Epidermal melanocyte (primary cell): Measurements from ENCODE around the gene LAMTOR5.
A peak's percentile ranks its signal among the peaks of the same experiment; 100 is the strongest.
"Not testable (repeated sequence)": the region's sequence is repeated elsewhere in the genome, so short reads cannot be mapped to it uniquely, and the experiment has no call there.

Source experiments
- DNase-seq: peaks from one replicate; pipeline ENCODE4 v3.0.0; 2011; ENCODE audit warnings: low spot score; ENCODE audit not compliant: insufficient read length

Gene LAMTOR5

DNA sequence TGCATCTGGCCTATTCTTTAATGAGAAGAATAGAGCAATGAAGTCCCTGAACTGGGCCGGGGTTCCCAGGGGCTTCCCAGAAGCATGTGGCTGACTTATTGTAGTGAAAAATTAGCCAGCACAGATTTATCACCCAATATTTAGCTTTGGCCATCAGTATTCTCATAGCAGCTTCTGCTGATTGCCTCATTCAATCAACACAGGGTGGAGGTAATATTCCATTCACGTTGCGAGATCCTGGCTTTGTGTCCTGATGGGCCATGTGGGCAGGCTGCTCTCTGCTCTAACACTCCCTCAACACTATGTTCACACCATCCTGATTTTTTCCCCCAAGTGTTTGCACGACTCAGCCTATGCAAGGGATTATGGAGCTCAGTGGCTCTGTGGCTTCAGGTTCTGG, 21.5 kb upstream of the LAMTOR5 start:
- no peak for DNase-seq

DNA sequence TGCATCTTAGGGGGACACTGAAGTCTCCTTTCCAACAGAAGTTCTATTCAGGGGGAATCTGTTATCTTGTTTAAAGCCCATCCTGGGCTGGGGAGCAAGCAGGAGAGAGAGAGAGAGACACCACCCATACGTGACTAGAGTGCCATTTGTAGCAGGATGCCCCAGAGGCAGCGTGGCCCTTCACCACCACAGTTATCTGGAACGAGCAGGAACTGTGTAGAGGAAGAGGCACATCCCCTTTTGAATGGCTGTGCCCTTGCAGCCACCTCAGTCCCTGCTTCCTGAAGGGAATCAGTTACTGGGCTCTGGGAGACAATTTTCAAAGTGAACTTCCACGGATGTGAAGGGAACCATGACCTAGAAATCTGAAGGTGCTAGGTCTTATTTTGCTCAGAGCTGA, 19.4 kb upstream of the LAMTOR5 start:
- no peak for DNase-seq

DNA sequence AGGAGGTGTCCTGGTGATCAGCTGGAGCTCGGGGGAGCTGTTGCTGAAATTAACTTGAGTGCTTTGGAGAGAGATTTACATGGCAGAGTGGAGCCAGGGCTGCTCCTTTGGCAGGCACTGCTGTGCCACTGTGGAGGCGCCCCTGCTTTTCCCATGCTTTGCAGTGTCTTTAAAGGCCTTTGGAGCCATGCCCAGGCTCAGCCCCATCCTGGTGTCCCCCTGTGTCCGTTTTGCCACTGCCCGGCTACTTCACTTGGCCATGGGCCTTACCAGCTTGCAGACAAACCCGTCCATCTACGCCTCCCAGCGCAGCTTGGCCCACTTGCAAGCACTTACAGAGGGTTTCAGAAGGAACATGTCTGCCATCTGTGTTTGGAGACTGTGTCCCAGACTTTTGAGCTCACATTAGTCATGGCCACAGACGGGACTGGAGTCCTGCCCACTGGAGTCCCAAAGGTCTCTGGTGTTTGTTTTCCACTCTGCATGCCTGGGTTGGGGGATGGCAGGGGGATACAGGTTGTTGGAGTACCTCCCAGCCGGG, 18.2 kb upstream of the LAMTOR5 start:
- DNase-seq: no peak

DNA sequence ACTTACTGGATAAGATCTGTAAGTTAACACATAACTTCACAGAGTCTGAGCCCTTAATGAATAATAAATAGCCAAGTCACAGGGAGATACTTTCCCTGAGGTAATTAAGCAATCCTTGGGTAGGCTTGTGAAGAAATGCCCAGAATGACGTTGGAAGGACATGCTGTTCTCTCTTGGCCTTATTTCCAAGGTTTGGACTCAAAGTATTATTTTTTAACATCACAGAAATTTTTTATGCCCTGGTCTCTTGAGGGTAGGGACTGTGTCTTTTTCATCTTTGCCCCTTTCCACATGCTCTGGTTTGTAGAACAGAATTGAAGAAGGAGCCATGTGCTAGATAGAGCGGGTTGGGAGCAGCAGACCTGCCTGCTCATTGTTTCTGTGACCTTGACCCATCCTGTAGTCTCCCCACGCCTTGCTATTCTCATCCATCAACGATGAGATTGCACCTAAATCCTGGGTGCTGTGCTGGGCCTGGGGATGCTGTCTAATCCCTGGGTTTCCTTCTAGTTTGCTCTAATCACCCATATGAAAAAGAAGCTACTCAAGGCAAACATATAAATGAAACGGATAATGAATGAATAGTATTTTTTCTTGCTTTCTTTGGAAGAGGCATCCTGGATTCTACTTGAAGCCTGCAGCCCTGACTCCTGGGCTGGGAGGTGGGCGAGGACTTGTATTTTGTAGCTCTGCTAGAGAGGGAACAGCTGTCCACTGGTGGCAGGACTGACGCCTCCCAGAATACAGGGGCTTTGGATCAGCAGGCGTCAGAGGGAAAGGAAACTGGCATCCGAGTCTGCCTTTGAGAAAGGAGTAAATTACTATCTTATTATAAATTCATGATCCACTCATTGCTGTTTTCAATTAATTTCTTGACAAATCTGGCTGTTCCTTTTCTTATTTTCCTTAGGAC, 17.5 kb upstream of the LAMTOR5 start:
- DNase-seq: no peak

DNA sequence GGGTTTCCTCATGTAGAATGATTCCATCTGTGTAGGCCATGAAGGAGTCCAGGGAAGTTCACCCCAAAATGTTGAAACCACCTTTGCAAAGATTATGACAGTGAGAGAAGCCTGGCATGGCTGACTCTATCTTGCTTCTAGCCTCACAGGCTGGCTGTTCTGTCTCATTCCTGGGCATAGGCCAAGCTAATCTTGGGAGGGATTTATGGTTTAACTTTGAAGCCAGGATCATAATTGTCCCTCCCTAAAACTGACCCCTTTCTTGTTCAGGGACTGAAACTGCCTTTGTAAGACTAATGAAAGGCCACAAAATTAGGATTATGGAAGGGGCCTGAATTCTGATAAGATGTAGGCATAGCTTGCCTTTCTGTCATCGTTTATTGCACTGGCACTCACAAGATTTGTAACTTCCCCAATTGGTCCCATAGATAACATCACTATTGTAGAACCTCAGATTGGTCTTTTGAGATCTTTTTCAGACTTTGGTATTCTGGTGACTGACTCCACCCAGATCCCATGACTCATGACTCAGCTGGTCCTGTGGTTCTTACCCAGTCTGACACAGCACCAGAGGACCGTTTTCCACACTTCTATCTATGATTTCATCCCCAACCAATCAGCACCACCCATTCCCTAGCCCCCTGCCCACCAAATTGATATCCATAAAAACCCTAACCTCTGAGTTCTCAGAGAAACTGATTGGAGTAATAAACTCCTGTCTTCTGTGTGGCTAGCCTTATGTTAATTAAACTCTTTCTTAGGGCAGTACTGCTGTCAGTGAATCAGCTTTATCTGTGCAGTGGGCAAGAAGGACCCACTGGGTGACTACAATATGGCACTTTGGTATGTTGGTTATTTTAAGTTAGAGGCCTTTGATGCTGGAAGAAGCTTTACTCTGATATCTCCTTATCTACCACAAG, 13.6 kb upstream of the LAMTOR5 start:
- DNase-seq: no peak

DNA sequence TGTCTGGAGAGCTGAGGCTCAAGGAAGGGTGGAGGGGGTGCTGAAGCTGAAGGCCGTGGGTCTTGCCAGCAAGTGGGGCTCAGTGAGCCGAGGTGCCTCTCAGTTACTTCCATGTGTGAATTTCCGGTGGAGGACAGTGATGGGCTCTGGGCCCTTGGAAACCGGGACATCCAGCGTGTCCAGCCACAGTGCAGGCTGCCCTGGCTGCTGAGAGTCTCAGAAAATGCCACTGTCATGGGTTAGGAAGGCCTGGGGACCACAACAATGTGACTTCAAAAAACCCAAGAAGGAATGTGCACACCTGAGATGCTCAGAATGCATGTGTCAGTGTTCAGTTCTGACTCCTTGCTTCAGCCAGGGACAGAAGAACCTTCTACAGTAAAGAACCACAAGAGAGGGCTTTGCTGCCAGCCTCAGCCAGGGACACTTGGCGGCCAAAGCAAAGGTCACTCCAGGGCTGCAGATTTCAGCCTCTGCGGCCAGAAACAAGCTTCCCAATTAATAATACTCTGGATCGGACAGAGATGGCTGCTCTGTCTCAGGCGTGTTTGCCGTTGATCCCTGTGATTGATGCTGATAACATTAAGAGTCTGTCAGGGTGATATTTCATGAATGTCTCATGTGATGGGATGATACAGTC, 12.6 kb upstream of the LAMTOR5 start:
- no peak for DNase-seq

DNA sequence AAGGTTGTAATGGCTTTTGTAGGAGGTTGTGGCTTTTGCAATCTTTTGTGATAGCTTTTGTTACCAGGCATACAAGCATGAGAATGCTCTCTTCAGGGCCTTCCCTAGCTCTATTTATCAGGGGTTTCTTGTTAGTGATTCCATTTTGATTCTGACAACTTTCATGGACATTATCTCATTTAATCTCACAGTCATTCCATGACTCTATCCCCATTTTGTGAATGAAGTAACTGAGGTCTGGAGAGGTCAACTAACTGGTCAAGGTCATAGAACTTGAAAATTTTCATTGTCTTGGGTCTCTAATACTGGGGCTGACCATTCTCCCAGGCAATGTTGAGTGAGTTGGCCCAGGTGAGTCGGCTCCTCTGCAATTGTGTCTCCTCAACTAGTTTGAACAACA, 11.2 kb upstream of the LAMTOR5 start:
- DNase-seq: no peak

DNA sequence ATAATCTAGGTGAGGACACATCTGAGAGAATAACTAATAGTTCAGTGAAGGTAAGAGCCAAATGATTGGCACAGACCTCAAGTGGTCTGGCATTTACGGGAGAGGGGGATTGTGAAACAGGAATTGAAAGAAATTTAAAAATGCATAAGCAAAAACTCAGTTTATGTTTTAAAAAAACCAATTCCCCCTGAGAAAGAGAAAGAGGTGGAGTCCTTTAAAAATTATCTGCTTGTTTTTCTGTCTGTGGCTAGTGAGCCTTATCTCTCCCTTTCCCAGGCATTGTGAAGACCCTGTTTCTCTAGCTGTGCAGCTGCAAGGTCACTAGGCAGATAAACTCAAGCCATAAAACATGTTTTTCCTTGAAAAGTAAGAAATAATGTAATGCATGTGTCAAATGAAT, 5.6 kb upstream of the LAMTOR5 start:
- not testable (repeated sequence) for DNase-seq

DNA sequence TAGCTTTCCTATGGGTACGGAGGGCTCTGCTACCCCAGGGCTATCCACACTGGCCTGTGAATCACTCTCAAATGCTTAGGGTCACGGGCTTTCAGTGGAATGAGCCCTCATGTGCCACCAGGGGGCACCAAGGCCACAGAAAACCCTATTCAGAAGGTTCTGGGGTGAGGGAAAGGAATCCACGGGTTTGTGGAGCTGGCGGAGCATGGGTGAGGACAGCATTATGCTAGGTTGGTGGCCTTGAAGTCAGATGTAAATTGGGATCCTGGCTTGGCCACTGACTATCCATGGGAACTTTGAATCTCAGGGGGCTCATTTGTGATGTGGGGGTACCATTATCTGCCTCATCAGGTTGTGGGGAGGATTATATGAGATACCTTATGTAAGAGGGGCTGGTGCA, 5.1 kb upstream of the LAMTOR5 start:
- DNase-seq: peak; percentile 67

DNA sequence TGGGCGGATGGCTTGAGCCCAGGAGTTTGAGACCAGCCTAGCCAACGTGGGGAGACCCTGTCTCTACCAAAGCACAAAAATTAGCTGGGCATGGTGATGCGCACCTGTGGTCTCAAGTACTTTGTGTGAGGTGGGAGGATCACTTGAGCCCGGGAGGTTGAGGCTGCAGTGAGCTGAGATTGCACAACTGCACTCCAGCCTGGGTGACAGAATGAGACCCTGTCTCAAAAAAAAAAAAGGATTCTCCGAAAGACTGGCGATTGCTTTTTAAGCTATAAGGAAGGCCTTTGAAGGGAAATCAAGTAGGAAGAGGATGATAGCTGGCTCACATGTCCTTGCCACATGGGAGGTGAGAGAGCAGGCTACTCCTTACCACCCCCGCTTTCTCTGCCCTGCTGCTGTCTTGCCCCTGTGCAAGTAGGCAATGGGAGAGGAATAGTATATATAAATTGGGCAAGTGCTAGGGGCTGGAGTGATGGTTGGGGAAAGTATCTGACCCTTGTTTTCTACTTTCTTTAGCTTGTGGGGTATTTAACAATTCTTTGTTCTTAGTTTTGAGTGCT, 3.8 kb upstream of the LAMTOR5 start:
- DNase-seq: no peak

DNA sequence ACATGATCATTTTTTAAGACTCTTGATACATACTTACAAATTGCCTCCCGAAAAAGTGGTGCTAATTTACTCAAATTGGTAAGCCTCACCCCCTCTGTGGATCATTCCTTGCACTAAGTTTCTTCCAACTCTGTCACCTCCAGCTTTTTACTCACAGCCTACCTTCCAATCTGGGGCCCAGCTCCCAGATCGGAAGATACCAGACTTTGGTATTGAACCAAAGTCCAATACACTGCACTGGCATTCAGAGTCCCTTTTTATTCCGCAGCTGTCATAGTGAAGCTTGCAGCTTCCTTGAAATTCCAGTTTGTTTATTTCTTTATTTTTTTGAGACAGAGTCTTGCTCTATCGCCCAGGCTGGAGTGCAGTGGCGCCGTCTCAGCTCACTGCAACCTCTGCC, 1.8 kb upstream of the LAMTOR5 start:
- DNase-seq: no peak

DNA sequence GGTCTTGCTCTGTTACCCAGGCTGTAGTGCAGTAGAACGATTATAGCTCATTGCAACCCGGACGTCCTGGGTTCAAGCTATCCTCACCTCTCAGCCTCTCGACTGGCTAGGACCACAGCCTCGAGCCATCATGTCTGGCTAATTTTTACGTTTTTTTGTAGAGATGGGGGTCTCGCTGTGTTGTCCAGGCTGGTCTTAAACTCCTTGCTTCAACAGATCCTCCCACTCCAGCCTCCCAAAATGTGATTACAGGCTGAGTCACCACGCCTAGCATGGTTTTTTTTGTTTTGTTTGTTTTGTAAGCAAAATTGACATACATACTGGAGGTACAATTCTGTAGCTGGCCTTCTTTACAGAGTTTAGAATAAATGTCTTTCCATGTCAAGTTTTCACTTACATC, 994 bp upstream of the LAMTOR5 start:
- no peak for DNase-seq

DNA sequence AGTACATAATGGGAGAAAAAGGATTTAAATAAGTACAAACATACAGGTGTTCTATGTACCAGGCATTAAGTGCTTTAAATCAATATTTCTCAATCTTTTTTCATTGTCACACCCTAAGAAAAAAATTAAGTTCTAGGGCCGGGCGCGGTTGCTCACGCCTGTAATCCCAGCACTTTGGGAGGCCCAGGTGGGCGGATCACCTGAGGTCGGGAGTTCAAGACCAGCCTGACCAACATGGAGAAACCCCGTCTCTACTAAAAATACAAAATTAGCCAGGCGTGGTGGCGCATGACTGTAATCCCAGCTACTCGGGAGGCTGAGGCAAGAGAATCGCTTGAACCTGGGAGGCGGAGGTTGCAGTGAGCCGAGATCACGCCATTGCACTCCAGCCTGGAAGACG, 1.1 kb downstream of the LAMTOR5 start:
- not testable (repeated sequence) for DNase-seq

DNA sequence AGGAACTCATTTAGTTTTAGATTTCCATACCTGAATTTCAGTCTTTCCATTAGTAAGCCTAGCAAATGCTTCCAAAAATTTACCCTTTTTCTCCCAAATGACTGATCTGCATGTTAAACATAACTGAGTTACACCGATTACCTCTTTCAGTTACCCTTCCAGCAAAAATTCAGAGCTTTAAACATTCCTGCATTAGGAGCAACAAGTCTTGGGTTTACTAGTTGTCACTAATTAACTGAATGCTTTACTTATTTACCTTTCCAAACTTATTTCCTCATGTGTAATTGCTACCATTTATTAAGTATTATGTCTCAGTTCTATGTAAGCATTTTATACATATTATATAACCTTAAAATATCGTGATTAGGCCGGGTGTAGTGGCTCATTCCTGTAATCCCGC, 3.1 kb downstream of the LAMTOR5 start:
- DNase-seq: no peak

DNA sequence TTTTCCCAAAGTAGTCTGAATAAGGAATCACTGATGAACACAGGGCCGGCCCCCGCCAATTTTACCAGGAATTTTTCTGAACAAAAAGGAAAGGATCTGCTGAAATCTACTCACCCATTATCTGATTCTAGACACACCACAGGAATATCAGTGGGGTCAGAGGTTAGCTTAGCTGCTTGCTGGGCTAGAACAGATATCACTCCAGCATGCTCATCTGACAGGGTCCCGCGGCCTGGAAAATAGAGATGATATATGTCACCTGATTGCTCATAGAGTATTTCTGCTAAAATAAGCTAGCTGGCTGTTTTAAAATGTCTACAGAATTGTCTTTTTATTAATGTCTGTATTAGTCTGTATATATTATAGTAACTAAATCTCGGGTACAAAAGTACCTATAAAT, 3.7 kb downstream of the LAMTOR5 start:
- DNase-seq: no peak

DNA sequence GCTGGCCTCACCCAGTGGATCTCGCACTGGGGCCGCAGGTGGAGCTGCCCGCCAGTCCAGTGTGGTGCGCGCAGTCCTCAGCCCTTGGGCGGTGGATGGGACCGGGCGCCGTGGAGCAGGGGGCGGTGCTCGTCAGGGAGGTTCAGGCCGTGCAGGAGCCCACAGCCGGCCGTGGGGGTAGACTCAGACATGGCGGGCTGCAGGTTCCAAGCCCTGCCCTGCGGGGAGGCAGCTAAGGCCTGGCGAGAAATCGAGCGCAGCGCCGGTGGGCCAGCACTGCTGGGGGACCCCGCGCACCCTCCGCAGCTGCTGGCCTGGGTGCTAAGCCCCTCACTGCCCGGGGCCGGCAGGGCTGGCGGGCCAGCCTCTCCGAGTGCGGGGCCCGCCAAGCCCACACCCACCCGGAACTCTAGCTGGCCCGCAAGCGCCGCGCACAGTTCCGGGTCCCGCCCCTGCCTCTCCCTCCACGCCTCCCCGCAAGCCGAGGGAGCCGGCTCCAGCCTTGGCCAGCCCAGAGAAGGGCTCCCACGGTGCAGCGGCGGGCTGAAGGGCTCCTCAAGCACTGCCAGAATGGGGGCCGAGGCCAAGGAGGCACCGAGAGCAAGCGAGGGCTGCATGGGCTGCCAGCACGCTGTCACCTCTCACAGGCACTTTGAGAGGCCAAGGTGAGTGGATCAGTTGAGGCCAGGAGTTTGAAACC, 11.1 kb downstream of the LAMTOR5 start:
- DNase-seq: not testable (repeated sequence)

DNA sequence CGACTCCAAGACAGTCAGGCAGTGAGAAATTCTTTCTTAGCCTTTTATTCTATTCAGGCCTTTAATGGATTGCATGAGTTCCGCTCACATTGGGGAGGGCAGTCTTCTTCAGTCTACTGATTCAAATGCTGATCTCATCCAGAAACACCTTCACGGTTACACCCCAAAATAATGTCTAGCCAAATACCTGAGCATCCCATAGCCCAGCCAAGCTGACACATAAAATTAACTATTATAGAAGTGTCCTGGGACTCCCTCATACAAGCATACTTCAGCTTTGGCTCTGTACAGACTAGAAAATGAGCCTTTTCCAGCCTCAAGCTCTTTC, 13.0 kb downstream of the LAMTOR5 start:
- no peak for DNase-seq

DNA sequence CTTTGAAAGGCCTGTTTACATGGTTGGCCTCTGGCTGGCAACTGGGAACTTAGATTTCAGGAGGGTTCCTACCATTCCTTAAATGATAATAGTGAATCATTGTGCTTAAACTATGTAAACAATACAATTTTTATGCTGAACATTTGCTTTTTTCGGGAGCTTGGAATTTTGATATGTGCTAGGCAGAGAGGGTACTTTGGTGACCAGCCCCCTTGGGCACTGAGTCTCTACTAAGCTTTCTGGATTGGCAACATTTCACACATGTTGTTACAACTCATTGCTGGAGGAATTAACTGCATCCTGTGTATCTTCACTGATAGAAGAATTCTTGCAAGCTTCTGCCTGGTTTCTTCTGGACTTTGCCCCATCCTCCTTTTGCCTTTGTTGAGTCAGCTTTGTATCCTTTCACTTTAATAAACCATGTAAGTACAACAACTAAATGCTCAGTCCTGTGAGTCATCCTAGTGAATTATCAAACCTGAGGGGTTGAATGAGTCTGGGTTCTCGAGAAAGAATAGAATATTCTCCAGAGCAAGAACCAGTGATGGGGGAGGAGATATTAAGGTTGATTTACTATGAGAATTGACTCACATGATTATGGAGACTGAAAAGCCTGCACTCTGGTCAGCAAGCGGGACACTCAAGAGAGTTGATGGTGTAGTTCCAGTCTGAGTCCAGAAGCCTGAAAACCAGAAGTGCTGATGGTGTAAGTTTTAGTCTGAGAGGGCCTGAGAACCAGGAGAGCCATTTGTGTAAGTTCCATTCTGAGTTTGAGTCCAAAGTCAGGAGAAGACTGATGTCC, 13.6 kb downstream of the LAMTOR5 start:
- DNase-seq: no peak

DNA sequence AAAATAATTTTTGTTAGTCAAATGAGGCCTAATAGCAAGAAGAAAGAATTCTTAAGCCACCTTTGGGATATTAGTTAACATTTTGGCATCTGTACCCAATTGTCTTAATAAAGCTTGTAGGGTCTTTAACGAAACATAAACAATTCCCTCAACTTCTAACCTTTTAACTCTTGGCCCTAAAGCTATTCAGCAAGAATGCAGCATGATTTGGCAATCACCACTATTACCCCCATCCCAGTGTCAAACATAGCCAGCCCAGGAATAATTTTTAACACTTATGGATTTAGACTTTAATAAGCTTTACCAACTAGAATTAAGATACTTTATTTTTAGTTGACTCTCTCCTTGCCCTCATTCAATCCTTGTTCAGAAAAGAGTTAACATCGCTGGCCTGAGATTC, 14.2 kb downstream of the LAMTOR5 start:
- DNase-seq: no peak

DNA sequence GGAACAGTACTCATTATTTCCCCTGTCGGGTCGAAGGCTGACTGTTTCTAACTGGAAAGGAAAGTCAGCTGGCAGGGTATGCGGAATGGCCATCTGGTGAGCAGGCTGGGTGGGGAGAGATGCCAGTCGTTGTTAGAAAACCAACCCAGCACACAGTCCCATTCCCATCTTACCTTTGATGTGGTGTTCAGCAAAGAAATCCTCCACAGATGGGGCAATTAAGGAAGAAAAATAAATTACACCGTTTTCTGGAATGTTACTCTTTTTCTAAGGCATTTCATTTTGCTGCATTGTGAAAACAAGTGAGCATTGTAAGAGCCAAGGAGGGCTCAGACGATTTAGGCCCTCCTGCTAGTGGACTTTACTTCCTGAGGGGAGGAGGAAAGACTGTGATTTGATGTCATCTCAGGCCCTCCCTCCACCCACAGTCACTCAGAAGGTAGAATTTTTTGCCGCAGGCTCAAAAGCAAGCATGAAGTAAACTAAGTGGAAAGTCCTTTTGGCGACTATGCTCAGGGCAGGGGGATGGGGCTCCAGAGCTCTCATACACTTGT, 16.7 kb downstream of the LAMTOR5 start, which contains the start of gene SLC16A4:
SLC16A4 (minus strand) TSS at position 335 of the 554 bp plus-strand sequence. CDS start 1,703 bp downstream, outside the sequence.
- peak; percentile 63 for DNase-seq
